HFFc6 (cell line): ENCODE results near the gene WDR86. TPM values are rescaled to one million over a fixed set of nuclear protein-coding genes. Genes with fewer than 3 reads are reported as not detected.

Source experiments
- DNase-seq: peaks from one replicate; pipeline ENCODE4 v3.0.0-alpha.2; 2018
- H3K27ac Mint-ChIP-seq: 2 replicates; pipeline ENCODE4 v1.8.0; 2020; ENCODE audit warnings: mild to moderate bottlenecking, mixed read lengths
- H3K27me3 Mint-ChIP-seq: 2 replicates; pipeline ENCODE4 v1.8.0; 2021; ENCODE audit warnings: mild to moderate bottlenecking, moderate library complexity, mixed read lengths; ENCODE audit not compliant: insufficient read depth
- H3K36me3 Mint-ChIP-seq: 2 replicates; pipeline ENCODE4 v1.8.0; 2021; ENCODE audit warnings: low read depth, mixed read lengths
- H3K4me1 Mint-ChIP-seq: 2 replicates; pipeline ENCODE4 v1.8.0; 2020; ENCODE audit warnings: low read depth, mixed read lengths
- H3K4me3 Mint-ChIP-seq: 2 replicates; pipeline ENCODE4 v1.8.0; 2020; ENCODE audit warnings: mild to moderate bottlenecking, moderate library complexity, mixed read lengths
- H3K9me3 Mint-ChIP-seq: 2 replicates; pipeline ENCODE4 v1.8.0; 2020; ENCODE audit warnings: mild to moderate bottlenecking, mixed read lengths
- total RNA-seq, 6 experiments: library from RNA; stranded (reverse); fragmentation: NEBNext Ultra II Directional; extraction: Animal tissue kit (Norgen Biotek cat#: 25700); gene quantifications; 2 replicates in 1 of 6; 3 replicates in 5 of 6; pipeline ENCODE4 v1.2.3, GENCODE V29; 2021
- TF ChIP-seq, protein P1 (sequence below): fragments of 200-600 bp; sonication (generic); IDR thresholded peaks from 2 replicates; pipeline ENCODE4 v1.5.0; 2021; ENCODE audit warnings: antibody characterized with exemption, mild to moderate bottlenecking

WDR86 gene
- total RNA-seq, 6 experiments from 2014 or later: not detected

DNA sequence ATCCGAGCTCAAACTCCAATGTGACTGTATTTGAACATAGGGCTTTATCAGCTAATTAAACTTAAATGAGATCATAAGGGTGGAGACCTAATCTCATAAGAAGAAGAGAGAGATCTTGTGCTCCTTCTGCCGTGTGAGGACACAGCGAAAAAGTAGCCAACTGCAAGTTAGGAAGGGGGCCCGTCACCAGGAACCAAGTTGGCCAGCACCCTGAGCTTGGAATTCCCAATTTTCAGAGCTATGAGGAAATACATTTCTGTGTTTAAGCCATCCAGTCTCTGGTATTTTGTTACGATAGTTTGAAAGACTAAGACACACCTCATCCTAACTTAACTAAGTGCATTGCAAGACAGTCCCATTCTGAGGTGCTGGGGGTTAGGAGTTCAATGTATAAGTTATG, 14.1 kb upstream of the WDR86 start:
- Mint-ChIP-seq H3K27ac (no peak overlapping the region), H3K4me3 (no peak overlapping the region), H3K4me1 (peaks cover 29% of the 10 kb centered on the region), H3K27me3 (peaks cover 23% of the 10 kb centered on the region), H3K9me3 (peaks cover 28% of the 10 kb centered on the region), H3K36me3 (peaks cover 22% of the 10 kb centered on the region)
- DNase-seq: no peak
- TF ChIP-seq, protein P1, sequence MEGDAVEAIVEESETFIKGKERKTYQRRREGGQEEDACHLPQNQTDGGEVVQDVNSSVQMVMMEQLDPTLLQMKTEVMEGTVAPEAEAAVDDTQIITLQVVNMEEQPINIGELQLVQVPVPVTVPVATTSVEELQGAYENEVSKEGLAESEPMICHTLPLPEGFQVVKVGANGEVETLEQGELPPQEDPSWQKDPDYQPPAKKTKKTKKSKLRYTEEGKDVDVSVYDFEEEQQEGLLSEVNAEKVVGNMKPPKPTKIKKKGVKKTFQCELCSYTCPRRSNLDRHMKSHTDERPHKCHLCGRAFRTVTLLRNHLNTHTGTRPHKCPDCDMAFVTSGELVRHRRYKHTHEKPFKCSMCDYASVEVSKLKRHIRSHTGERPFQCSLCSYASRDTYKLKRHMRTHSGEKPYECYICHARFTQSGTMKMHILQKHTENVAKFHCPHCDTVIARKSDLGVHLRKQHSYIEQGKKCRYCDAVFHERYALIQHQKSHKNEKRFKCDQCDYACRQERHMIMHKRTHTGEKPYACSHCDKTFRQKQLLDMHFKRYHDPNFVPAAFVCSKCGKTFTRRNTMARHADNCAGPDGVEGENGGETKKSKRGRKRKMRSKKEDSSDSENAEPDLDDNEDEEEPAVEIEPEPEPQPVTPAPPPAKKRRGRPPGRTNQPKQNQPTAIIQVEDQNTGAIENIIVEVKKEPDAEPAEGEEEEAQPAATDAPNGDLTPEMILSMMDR: no peak

DNA sequence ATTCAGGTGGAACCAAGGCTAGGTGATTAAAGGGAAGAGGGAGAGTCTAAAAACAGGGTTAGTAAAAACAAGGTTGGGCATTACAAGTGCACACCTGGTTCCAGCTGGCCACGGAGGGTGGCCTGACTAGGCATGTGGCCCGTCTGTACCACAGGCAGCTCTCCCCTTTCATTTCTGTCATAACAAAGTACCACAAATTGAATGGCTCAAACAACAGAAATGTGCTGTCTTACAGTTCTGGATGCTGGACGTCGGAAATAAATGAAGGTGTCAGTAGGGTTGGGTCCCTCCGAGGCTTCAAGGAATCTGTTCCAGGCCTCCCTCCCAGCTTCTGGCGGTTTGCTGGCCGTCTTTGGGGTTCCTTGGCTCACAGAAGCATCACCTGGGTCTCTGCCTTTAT, 13.4 kb upstream of the WDR86 start:
- no peak for DNase-seq
- peaks cover 23% of the 10 kb centered on the region for H3K27me3 Mint-ChIP-seq
- peaks cover 25% of the 10 kb centered on the region for H3K36me3 Mint-ChIP-seq
- peaks cover 22% of the 10 kb centered on the region for H3K4me1 Mint-ChIP-seq
- TF ChIP-seq, protein P1: no peak
- H3K4me3 Mint-ChIP-seq: no peak overlapping the region
- no peak overlapping the region for H3K27ac Mint-ChIP-seq
- peaks cover 28% of the 10 kb centered on the region for H3K9me3 Mint-ChIP-seq

DNA sequence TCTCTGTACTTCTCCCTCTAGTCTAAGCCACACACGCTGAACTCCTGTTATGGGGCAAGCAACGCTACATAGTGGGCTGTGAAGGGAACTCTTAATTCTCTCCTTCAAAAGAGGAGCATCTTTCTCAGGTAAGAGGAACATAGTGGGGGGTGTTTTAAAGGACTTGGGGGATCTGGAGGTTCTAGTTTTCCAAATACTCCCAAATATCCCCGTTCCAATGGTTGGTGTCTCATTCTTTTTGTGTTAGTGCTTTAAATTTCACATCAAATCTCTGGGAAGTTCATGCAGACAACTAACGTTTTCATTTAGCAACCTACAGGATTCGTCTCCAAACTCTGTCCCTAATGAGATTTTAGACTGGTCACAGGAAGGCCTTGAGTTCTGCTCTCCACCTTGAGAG, 12.4 kb upstream of the WDR86 start:
- no peak overlapping the region for H3K4me3 Mint-ChIP-seq
- DNase-seq: no peak
- TF ChIP-seq, protein P1: no peak
- peaks cover 17% of the 10 kb centered on the region for H3K4me1 Mint-ChIP-seq
- H3K9me3 Mint-ChIP-seq: peaks cover 28% of the 10 kb centered on the region
- peaks cover 30% of the 10 kb centered on the region for H3K27me3 Mint-ChIP-seq
- peaks cover 28% of the 10 kb centered on the region for H3K36me3 Mint-ChIP-seq
- H3K27ac Mint-ChIP-seq: no peak overlapping the region

DNA sequence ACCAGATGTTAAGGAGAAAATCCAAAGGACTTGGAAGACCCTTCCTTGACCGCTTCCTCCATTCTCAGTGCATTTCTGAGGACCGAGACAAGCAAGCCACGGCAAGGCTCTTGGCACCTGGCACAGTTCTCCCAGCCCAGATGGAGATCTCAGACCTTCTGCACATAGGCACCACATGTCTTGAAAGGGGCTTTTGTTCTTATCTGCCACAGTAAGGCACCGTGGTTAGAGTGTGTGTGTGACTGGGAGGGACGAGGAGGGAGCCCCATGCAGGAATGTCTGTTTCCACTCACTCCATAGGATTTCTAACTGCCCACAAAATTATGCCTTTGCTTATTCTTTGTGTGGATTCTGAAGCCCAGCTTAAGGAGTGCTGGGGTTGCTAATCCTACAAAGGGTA, 10.3 kb upstream of the WDR86 start:
- TF ChIP-seq, protein P1: no peak
- H3K4me3 Mint-ChIP-seq: no peak overlapping the region
- peaks cover 28% of the 10 kb centered on the region for H3K36me3 Mint-ChIP-seq
- H3K27ac Mint-ChIP-seq: no peak overlapping the region
- DNase-seq: no peak
- H3K9me3 Mint-ChIP-seq: peaks cover 28% of the 10 kb centered on the region
- no peaks in the 10 kb centered on the region for H3K4me1 Mint-ChIP-seq
- peaks cover 43% of the 10 kb centered on the region for H3K27me3 Mint-ChIP-seq

DNA sequence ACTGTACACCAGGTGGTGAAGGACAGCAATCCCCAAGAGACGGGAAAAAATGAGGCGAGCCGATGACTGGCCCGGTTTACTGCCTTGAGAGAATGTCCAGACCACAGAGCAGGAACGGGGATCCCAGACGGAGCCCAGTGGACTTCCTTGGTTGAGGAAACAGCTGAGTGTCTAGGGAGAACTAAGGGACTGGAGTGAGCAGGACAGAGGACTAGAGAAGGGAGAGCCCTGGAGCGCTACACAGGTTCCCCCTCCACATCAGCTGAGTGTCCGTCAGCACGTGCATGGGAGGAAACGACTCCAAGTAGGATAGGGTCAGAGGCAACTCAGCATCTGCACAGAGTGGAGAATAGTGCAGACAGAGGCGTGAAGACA, 7.1 kb upstream of the WDR86 start:
- peaks cover 55% of the 10 kb centered on the region for H3K27me3 Mint-ChIP-seq
- H3K4me1 Mint-ChIP-seq: no peaks in the 10 kb centered on the region
- TF ChIP-seq, protein P1: no peak
- H3K27ac Mint-ChIP-seq: no peak overlapping the region
- H3K36me3 Mint-ChIP-seq: peaks cover 22% of the 10 kb centered on the region
- DNase-seq: no peak
- H3K4me3 Mint-ChIP-seq: no peak overlapping the region
- H3K9me3 Mint-ChIP-seq: peaks cover 21% of the 10 kb centered on the region
